Adrenal gland (tissue), 5 donors: ENCODE data around the gene CEP104.

Experiments
- CTCF ChIP-seq, 6 experiments: fragments of 450-650 bp in 4 of 6; fragments of 200-600 bp in 2 of 6; sonication (generic) in 1 of 6; IDR thresholded peaks; 1 replicate in 5 of 6; 2 replicates in 1 of 6; pipeline versions ENCODE4 v1.5.1 to v1.8.0; 2016 to 2021; ENCODE audit warnings: antibody characterized with exemption in 6 of 6, mild to moderate bottlenecking in 2 of 6, moderate library complexity in 1 of 6
- POLR2A ChIP-seq, 2 donors: fragments of 450-650 bp; IDR thresholded peaks; one replicate each; pipeline ENCODE4 v1.6.1; 2017; ENCODE audit warnings: antibody characterized with exemption in 2 of 2, mild to moderate bottlenecking in 2 of 2, moderate library complexity in 1 of 2
- donor health status: DM: no; HTN: no; CAD: no.

- TF ChIP-seq CTCF (IDR thresholded peaks at IDR 0.05) (no peak), POLR2A (IDR thresholded peaks at IDR 0.05) (no peak)
These were observed 36.7 kb downstream of the CEP104 start for GRCh38 chr1:3820316-3820715.
